ENCODE data around the gene HOXC13.
A peak's percentile ranks its signal among the peaks of the same experiment; 100 is the strongest.

Gene HOXC13

GRCh38 chr12:53982648-53983567 lies 44.3 kb downstream of the HOXC13 start:
- DNase-seq (ENCODE audit: low spot score): no peak

GRCh38 chr12:53983568-53983949 lies 44.9 kb downstream of the HOXC13 start:
- DNase-seq (ENCODE audit: low spot score): no peak

GRCh38 chr12:53983950-53984572 lies 45.4 kb downstream of the HOXC13 start:
- no peak for DNase-seq (ENCODE audit: low spot score)

- peak; percentile 85 for DNase-seq (ENCODE audit: low spot score)
Observed at GRCh38 chr12:53984901-53985691, 46.5 kb downstream of the HOXC13 start, which contains the start of gene HOXC10. Gene HOXC10, plus strand, starts transcription at chr12:53985146. Its CDS starts 114 bp downstream, at chr12:53985260.

GRCh38 chr12:53985692-53985993 lies 47.0 kb downstream of the HOXC13 start:
- no peak for DNase-seq (ENCODE audit: low spot score)

- DNase-seq (ENCODE audit: low spot score): no peak
Observed at GRCh38 chr12:53985994-53986685, 47.5 kb downstream of the HOXC13 start.

- DNase-seq (ENCODE audit: low spot score): no peak
Observed at GRCh38 chr12:53986686-53987483, 48.3 kb downstream of the HOXC13 start.

- DNase-seq (ENCODE audit: low spot score): no peak
Observed at GRCh38 chr12:53987787-53988230, 49.2 kb downstream of the HOXC13 start.

GRCh38 chr12:53988541-53989226 lies 50.1 kb downstream of the HOXC13 start:
- no peak for DNase-seq (ENCODE audit: low spot score)

GRCh38 chr12:53989227-53990113 lies 50.8 kb downstream of the HOXC13 start:
- DNase-seq (ENCODE audit: low spot score): no peak

- DNase-seq (ENCODE audit: low spot score): no peak
Observed at GRCh38 chr12:53990311-53991076, 51.9 kb downstream of the HOXC13 start.

GRCh38 chr12:53991077-53991460 lies 52.4 kb downstream of the HOXC13 start:
- DNase-seq (ENCODE audit: low spot score): no peak

- DNase-seq (ENCODE audit: low spot score): no peak
Observed at GRCh38 chr12:53992377-53992889, 53.8 kb downstream of the HOXC13 start.

- DNase-seq (ENCODE audit: low spot score): no peak
Observed at GRCh38 chr12:53993162-53994008, 54.8 kb downstream of the HOXC13 start.

- DNase-seq (ENCODE audit: low spot score): no peak
Observed at GRCh38 chr12:53994009-53994263, 55.3 kb downstream of the HOXC13 start.

GRCh38 chr12:53994264-53995001 lies 55.8 kb downstream of the HOXC13 start:
- no peak for DNase-seq (ENCODE audit: low spot score)

- no peak for DNase-seq (ENCODE audit: low spot score)
Observed at GRCh38 chr12:53995002-53995377, 56.4 kb downstream of the HOXC13 start.

All from left forelimb (tissue), 1 donor.